ACC112 (cell line): ENCODE data around the gene FUNDC2.

Experiments
- H2AFZ ChIP-seq: fragments of 200-600 bp; sonication (generic); one replicate; pipeline ENCODE4 v1.6.0; 2017; ENCODE audit warnings: antibody characterized with exemption, low read length; ENCODE audit not compliant: unreplicated experiment
- H3K27ac ChIP-seq: fragments of 200-600 bp; sonication (generic); 2 replicates; pipeline ENCODE4 v1.5.1; 2014; ENCODE audit warnings: low read depth, mild to moderate bottlenecking, antibody characterized with exemption, low read length, moderate library complexity
- H3K27me3 ChIP-seq: fragments of 200-600 bp; sonication (generic); 2 replicates; pipeline ENCODE4 v1.6.1; 2014; ENCODE audit warnings: mild to moderate bottlenecking, antibody characterized with exemption, low read length, moderate library complexity, mixed read lengths; ENCODE audit not compliant: insufficient read depth
- H3K36me3 ChIP-seq: fragments of 200-600 bp; sonication (generic); 2 replicates; pipeline ENCODE4 v1.6.1; 2016; ENCODE audit warnings: mild to moderate bottlenecking, antibody characterized with exemption, low read length, moderate library complexity, mixed read lengths; ENCODE audit not compliant: insufficient read depth
- H3K4me1 ChIP-seq: fragments of 200-600 bp; sonication (generic); one replicate; pipeline ENCODE4 v1.6.1; 2016; ENCODE audit warnings: low read length, mixed read lengths; ENCODE audit not compliant: insufficient read depth, unreplicated experiment, control insufficient read depth
- H3K4me3 ChIP-seq: fragments of 200-600 bp; sonication (generic); 2 replicates; pipeline ENCODE4 v1.5.1; 2014; ENCODE audit warnings: mild to moderate bottlenecking, low read depth, low read length
- H3K79me2 ChIP-seq: fragments of 200-600 bp; sonication (generic); one replicate; pipeline ENCODE4 v1.6.0; 2016; ENCODE audit warnings: low read length; ENCODE audit not compliant: control insufficient read depth, unreplicated experiment, insufficient read depth

The FUNDC2 gene

DNA sequence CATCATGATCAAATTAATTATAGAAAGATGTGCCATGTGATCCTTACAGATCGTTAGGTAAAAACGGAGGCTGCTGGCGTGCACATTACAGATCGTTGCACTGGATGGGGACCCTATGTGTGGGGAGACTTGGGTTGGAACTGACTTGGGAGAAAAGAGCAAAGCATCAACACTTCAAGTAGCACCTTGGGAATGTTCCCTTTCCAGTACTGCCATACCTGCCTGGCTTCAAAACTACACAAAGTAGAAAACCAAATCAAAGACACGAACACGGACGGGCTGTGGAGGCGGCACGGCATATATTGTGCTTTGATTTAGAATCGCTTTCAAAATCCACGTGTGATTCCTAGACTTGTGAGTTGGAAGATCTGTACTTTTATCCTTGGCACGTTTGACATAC, 43.4 kb downstream of the FUNDC2 start:
- Histone ChIP-seq H3K4me1 (peaks cover 51% of the 10 kb centered on the region), H3K36me3 (peaks cover 4% of the 10 kb centered on the region), H3K79me2 (peaks cover 79% of the 10 kb centered on the region), H3K4me3 (peak overlapping the region; percentile 88), H2AFZ (no peak overlapping the region), H3K27ac (peak overlapping the region; percentile 89), H3K27me3 (no peaks in the 10 kb centered on the region)

- peak overlapping the region; percentile 88 for H3K4me3 ChIP-seq
- H3K27me3 ChIP-seq: no peaks in the 10 kb centered on the region
- peak overlapping the region; percentile 89 for H3K27ac ChIP-seq
- peak overlapping the region; percentile 7 for H2AFZ ChIP-seq
- H3K4me1 ChIP-seq: peaks cover 45% of the 10 kb centered on the region
- H3K79me2 ChIP-seq: peaks cover 75% of the 10 kb centered on the region
- H3K36me3 ChIP-seq: peaks cover 4% of the 10 kb centered on the region
Observed at GRCh38 chrX:155070663-155070974, 44.0 kb downstream of the FUNDC2 start.

GRCh38 chrX:155070975-155071693, 44.5 kb downstream of the FUNDC2 start, which contains the start of the genes BRCC3, CMC4 and MTCP1:
BRCC3 (plus strand) TSS chrX:155071508; CDS start chrX:155071528, 20 bp downstream.
CMC4 (minus strand) TSS chrX:155071136; CDS start chrX:155064023, 7,113 bp downstream.
MTCP1 (minus strand) TSS chrX:155071136; CDS start chrX:155066010, 5,126 bp downstream.
- Histone ChIP-seq H3K27ac (peak within 1 kb of the TSS; percentile 89), H2AFZ (peak within 1 kb of the TSS; percentile 68), H3K36me3 (peaks cover 4% of the 10 kb centered on the region), H3K79me2 (peaks cover 70% of the 10 kb centered on the region), H3K4me1 (peaks cover 40% of the 10 kb centered on the region), H3K27me3 (no peaks in the 10 kb centered on the region), H3K4me3 (peak within 1 kb of the TSS; percentile 96)

GRCh38 chrX:155071694-155072280, 45.1 kb downstream of the FUNDC2 start:
- H3K79me2 ChIP-seq: peaks cover 63% of the 10 kb centered on the region
- H3K36me3 ChIP-seq: peaks cover 4% of the 10 kb centered on the region
- H2AFZ ChIP-seq: peak overlapping the region; percentile 68

GRCh38 chrX:155086202-155086840, 59.7 kb downstream of the FUNDC2 start:
- no peaks in the 10 kb centered on the region for H3K27me3 ChIP-seq
- no peak overlapping the region for H3K4me3 ChIP-seq
- H3K36me3 ChIP-seq: no peaks in the 10 kb centered on the region

More at GRCh38 chrX:155071694-155072280, 45.1 kb downstream of the FUNDC2 start:
- Histone ChIP-seq H3K4me3 (peak overlapping the region; percentile 96), H3K27ac (peak overlapping the region; percentile 34; the same call in 1 of the 2 replicates), H3K4me1 (peaks cover 39% of the 10 kb centered on the region), H3K27me3 (no peaks in the 10 kb centered on the region)

GRCh38 chrX:155086961-155087735, 60.5 kb downstream of the FUNDC2 start:
- H3K4me3 ChIP-seq: no peak overlapping the region
- no peaks in the 10 kb centered on the region for H3K27me3 ChIP-seq
- no peaks in the 10 kb centered on the region for H3K36me3 ChIP-seq
- H2AFZ ChIP-seq: no peak overlapping the region
- no peak overlapping the region for H3K27ac ChIP-seq
- H3K79me2 ChIP-seq: no peaks in the 10 kb centered on the region
- H3K4me1 ChIP-seq: no peaks in the 10 kb centered on the region

More at GRCh38 chrX:155086202-155086840, 59.7 kb downstream of the FUNDC2 start:
- no peaks in the 10 kb centered on the region for H3K4me1 ChIP-seq
- H3K27ac ChIP-seq: no peak overlapping the region
- H3K79me2 ChIP-seq: no peaks in the 10 kb centered on the region
- no peak overlapping the region for H2AFZ ChIP-seq

DNA sequence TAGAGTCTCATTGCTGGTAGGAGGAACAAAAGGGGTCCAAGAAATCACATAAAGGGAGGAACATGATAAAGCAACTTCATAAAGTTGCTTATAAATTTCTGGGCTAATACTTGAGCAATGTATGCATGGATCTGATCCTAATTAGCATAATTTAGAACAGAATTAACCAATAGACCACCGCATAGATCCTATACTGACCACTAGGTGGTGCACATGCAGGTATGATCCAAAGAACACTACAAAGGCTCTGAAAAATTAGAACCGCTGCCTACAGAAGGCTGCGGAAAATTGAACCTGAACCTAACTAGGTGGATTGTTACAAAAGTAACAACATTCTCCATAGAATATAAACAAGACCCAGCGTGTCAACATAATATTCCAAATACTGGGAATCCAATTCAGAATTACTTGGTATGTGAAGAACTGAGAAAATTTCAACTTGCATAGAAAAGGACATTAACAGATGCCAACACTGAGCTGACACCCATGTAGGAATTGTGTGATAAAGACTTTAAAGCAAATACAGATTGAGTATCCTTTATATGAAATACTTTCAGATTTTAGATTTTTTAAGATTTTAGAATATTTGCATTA, 67.9 kb downstream of the FUNDC2 start:
- no peaks in the 10 kb centered on the region for H3K79me2 ChIP-seq
- H3K4me3 ChIP-seq: no peak overlapping the region
- no peak overlapping the region for H3K27ac ChIP-seq
- H3K27me3 ChIP-seq: no peaks in the 10 kb centered on the region
- H3K4me1 ChIP-seq: no peaks in the 10 kb centered on the region
- no peak overlapping the region for H2AFZ ChIP-seq
- H3K36me3 ChIP-seq: no peaks in the 10 kb centered on the region; the same call in 1 of the 2 replicates

GRCh38 chrX:155105919-155106318, 79.3 kb downstream of the FUNDC2 start:
- Histone ChIP-seq H3K4me3 (no peak overlapping the region), H2AFZ (no peak overlapping the region), H3K79me2 (no peaks in the 10 kb centered on the region), H3K36me3 (peaks cover 9% of the 10 kb centered on the region; the same call in 1 of the 2 replicates), H3K27ac (no peak overlapping the region), H3K27me3 (no peaks in the 10 kb centered on the region), H3K4me1 (no peaks in the 10 kb centered on the region)

DNA sequence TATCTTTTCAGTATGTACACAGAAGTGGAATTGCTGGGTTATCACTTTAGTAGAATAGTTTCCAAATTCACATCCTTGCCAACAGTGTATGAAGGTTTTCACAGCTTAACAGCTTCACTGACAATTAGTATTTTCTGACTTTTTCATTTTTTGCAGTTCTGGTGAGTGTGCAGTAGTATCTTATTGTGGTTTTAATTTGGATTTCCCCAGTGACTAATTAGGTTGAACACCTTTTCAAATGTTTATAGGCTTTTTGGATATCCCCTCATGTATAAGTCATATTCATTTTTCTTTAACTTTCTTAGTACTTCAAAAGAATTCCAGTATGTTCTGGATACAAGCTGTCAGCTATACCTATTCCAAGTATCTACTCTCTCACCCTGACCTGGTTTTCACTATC, 81.8 kb downstream of the FUNDC2 start:
- Histone ChIP-seq H3K4me3 (no peak overlapping the region), H3K4me1 (no peaks in the 10 kb centered on the region), H3K27ac (no peak overlapping the region), H2AFZ (no peak overlapping the region), H3K27me3 (no peaks in the 10 kb centered on the region), H3K79me2 (no peaks in the 10 kb centered on the region), H3K36me3 (peaks cover 9% of the 10 kb centered on the region; the same call in 1 of the 2 replicates)
